Measurements from ENCODE around the gene FLII.
"Not testable (repeated sequence)": the region's sequence is repeated elsewhere in the genome, so short reads cannot be mapped to it uniquely, and the experiment has no call there.

The FLII gene

GRCh38 chr17:18258356-18259038 is at the start of gene FLII:
Gene FLII, minus strand, starts transcription at chr17:18258738. Its CDS starts 48 bp downstream, at chr17:18258690.
- DNase-seq, result peak; percentile 71 to 75

GRCh38 chr17:18303206-18303605 is 44.7 kb upstream of the FLII start:
- not testable (repeated sequence) for DNase-seq

GRCh38 chr17:18300725-18301480 is 42.4 kb upstream of the FLII start:
- no peak for DNase-seq

- DNase-seq, result not testable (repeated sequence)
These were observed 39.5 kb upstream of the FLII start for GRCh38 chr17:18298061-18298460.

DNA sequence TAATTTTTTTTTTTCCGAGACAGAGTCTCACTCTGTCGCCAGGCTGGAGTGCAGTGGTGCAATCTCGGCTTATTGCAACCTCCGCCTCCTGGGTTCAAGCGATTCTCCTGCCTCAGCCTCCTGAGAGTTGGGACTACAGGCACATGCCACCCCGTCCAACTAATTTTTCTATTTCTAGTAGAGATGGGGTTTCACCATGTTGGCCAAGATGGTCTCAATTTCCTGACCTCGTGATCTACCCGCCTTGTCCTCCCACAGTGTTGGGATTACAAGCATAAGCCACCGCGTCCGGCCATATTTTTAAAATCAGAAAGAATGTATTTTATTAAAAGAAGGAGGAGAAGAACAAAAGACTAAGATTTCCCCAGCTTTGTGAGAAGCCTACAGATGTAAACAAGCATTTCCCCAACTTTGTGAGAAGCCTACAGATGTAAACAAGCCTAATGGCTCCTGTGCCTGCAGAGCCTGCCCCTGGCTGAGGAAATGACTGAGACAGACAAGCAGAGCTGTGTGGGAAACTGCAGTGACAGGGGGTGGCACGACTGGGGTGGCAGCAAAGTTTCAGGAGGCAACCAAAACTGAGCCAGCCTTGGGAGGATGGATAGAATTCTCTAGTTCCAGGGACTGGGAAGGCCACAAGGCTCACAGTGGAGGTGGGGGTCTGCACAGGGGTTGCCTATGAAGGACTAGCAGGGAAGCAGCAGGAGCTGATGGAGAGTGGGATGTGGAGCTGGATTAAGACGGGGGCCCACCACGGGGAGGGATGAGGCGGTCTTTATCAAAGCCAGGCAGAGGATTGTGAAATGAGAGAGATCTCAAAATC is 33.4 kb upstream of the FLII start:
- DNase-seq, result no peak

DNA sequence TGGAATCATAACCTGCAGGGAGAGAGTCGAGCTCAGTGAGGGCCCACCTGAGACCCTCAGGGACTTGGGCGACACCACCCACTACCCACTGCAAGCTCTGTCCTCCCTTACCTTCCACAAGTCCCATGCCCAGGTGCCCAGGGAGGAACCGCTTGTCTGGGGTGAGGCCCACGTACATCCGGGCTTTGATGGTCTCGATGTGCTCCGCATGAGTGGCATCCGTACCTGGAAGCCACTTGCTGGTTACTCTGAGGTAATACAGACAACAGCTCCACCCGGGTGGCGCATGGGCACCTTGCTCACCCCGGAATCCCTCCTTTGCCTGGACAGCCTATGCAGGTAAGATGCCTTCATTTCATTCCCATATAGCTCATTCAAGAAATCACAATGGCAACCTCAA is 26.8 kb upstream of the FLII start:
- DNase-seq, result no peak

- no peak for DNase-seq
These were observed 23.2 kb upstream of the FLII start for GRCh38 chr17:18281788-18282187.

- DNase-seq, result no peak
These were observed 22.3 kb upstream of the FLII start for GRCh38 chr17:18280766-18281371.

DNA sequence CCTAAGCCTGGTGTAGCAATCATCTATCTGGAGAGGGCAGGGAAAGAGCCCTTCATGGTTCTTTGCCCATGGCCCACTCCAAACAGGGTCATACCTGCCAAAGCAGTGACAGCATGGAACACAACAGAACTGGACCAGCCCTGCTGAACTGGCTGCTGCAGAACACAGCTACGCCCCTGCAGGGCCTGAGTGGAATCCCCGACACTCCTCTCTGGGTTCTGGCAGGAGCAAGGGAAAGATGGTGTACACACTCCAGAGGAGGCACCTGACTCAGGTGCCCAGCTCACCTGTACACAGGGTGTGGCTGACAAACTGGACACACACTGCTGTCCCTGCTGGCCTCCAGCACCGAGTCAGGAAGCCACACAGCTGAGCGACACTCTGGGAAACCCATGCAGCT is 21.7 kb upstream of the FLII start:
- no peak for DNase-seq

DNA sequence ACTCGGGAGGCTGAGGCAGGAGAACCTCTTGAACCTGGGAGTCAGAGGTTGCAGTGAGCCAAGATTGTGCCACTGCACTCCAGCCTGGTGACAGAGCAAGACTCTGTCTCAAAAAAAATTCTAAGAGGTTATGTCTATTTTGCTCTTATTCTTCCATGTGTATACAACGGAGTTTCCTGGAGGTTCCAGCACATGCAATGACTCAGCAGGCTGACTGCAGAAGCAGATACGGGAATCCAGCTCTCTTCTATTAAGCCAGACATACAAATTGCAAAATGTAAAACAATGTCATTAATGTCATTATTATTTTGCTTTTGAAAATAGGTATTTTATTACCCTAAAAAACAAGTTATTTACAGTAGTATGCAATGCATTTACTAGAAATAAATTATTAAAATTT is 20.3 kb upstream of the FLII start:
- no peak for DNase-seq

DNA sequence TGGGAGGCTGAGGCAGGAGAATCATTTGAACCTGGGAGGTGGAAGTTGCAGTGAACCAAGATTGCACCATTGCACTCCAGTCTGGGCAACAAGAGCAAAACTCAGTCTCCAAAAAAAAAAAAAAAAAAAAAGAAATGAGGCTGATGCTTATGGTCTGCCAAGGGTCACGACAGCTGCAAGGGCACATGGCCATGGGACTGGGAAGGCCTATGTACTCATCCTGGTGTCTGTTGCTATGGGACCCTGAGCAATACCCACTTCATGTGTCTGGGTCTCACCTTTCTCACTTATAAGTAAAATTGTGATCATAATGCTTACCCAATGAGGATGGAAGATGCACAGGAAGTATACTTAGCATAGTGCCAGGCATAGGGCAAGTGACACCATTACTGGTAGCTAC is 18.5 kb upstream of the FLII start:
- no peak for DNase-seq

GRCh38 chr17:18270046-18270931 is 11.8 kb upstream of the FLII start:
- DNase-seq, result no peak

GRCh38 chr17:18267927-18268711 is 9.6 kb upstream of the FLII start:
- DNase-seq, result peak in 1 of 2 experiments; percentile 32

DNA sequence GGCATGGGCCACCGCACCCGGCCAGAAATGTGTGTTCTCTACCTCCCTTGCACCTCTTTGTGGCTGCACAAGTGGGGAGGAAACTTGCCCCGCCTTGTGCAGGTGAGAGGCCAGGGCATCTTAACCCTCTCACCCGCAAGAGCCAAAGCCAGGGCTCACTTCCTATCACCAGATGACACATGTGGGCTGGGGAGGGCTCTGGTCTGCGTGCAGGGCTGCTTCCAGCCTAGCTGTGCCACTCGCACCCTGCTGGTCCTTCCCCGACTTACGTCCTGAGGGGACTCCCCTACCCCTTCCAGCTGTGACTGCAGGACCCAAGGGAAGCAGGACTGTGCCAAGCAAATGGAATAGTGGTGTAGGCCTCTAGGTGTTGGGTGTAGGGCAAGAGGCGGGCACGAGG is 8.8 kb upstream of the FLII start:
- no peak for DNase-seq

DNA sequence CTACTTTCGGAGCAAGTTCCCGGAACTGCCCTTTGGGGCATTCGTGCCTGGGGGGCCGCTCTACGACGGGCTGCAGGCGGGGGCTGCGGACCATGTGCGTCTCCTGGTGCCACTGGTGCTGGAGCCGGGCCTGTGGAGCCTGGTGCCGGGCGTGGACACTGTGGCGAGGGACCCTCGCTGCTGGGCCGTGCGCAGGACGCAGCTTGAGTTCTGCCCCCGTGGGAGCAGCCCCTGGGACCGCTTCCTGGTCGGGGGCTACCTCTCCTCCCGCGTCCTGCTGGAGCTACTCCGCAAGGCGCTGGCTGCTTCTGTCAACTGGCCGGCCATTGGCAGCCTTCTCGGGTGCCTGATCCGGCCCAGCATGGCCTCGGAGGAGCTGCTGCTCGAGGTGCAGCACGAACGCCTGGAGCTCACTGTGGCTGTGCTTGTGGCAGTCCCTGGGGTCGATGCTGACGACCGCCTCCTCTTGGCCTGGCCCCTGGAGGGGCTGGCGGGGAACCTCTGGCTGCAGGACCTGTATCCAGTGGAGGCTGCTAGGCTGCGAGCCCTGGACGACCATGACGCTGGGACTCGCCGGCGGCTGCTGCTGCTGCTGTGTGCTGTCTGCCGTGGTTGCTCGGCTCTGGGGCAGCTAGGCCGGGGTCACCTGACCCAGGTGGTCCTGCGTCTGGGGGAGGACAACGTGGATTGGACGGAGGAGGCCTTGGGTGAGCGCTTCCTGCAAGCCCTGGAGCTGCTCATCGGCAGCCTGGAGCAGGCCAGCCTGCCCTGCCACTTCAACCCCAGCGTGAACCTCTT is 5.5 kb upstream of the FLII start:
- DNase-seq, result no peak

GRCh38 chr17:18262641-18263040 is 4.1 kb upstream of the FLII start:
- no peak for DNase-seq

DNA sequence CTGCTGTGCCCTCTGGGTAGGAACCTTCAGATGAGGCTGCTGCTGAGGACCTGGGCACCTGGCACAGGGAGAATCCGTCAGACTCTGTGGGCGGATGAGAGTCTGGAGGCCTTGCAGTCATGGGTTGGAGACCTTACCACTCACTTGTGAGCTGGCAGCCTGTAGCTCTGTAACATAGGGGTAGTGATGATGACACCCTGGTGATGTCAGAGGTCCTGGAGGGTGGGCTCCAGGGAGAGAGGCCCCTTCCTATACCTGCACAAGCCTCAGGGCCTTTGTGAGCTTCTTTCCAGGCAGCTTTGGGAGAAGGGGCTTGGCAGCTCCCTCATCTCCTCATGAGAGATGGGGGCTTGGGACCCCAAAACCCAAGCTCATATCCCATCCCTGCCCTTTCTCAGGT is 3.6 kb upstream of the FLII start:
- DNase-seq, result no peak

GRCh38 chr17:18261659-18262058 is 3.1 kb upstream of the FLII start:
- DNase-seq, result no peak

- DNase-seq, result peak; percentile 63 to 70
These were observed 2.6 kb upstream of the FLII start for GRCh38 chr17:18261146-18261515.

GRCh38 chr17:18260332-18261145 is 2.0 kb upstream of the FLII start, which contains the start of gene MIEF2:
Gene MIEF2, plus strand, starts transcription at chr17:18260662. Its CDS starts 2,059 bp downstream, at chr17:18262721.
- peak; percentile 93 to 95 for DNase-seq

All from activated T-cell treated with anti-CD3 and anti-CD28 coated beads, Interleukin-2, amount 50 U/mL, for 48 hours (primary cell).